ENCODE results near the gene PIK3CB. TPM values are rescaled to one million over a fixed set of nuclear protein-coding genes. Genes with fewer than 3 reads are reported as not detected.

PIK3CB gene
- polyA plus RNA-seq, 3 donors: 14.1 to 33.6 (median 20.4) TPM

GRCh38 chr3:138775254-138775595 is 59.5 kb downstream of the PIK3CB start:
- no peak overlapping the region for H3K4me2 ChIP-seq (replicated peaks; ENCODE audit: extremely low read depth, low read length, poor library complexity, severe bottlenecking)
- H2AFZ ChIP-seq (ENCODE audit: insufficient read depth, low read depth, low read length, poor library complexity, severe bottlenecking): no peak overlapping the region
- Mint-ChIP-seq H3K36me3 (peaks cover 19 to 32% of the 10 kb centered on the region in 2 donors), H3K27ac (peak overlapping the region in 6 of 7 donors; percentile 26 to 85 (median 70)), H3K27me3 (ENCODE audit: low read depth in 3 of 3) (peaks cover 0 to 2% (median 0%) of the 10 kb centered on the region in 3 donors), H3K4me3 (no peak overlapping the region), H3K9me3 (peaks cover 0 to 10% (median 0%) of the 10 kb centered on the region in 7 donors), H3K4me1 (peaks cover 18% of the 10 kb centered on the region)
- H4K20me1 ChIP-seq (ENCODE audit: insufficient read depth, low read length): peaks cover 48% of the 10 kb centered on the region
- intact Hi-C loops (cut with micrococcal nuclease): loop anchor here in 1 of 2 donors (5.0 kb wide), 1 partner anchor 57 kb away; the partner anchor contains the start of gene PIK3CB
- H3K79me2 ChIP-seq (ENCODE audit: insufficient read depth, low read length): peaks cover 97% of the 10 kb centered on the region
- H3K27ac ChIP-seq (ENCODE audit: low read depth in 1 of 2, low read length in 2 of 2): peak overlapping the region in 1 of 2 donors; percentile 80
- peaks cover 7 to 19% of the 10 kb centered on the region in 2 donors for H3K4me1 ChIP-seq (ENCODE audit: control insufficient read depth in 1 of 2, insufficient read depth in 2 of 2, low read length in 2 of 2)
- no peak for DNase-seq
- peaks cover 0 to 20% of the 10 kb centered on the region in 2 donors for H3K36me3 ChIP-seq (replicated peaks in 1 of 2; ENCODE audit: control insufficient read depth in 1 of 2, insufficient read depth in 2 of 2, low read length in 2 of 2)
- no peaks in the 10 kb centered on the region for H3K9me3 ChIP-seq (replicated peaks in 1 of 2; ENCODE audit: control insufficient read depth in 1 of 2, insufficient read depth in 1 of 2, low read length in 2 of 2)
- no peaks in the 10 kb centered on the region for H3K27me3 ChIP-seq (ENCODE audit: control insufficient read depth in 2 of 2, insufficient read depth in 2 of 2, low read length in 2 of 2)
- 50% methylated on average over 1 of the region's 4 CpGs for WGBS (ENCODE audit: insufficient coverage)
- TF ChIP-seq CTCF (IDR thresholded peaks at IDR 0.05): no peak
- no peak overlapping the region for H3K4me3 ChIP-seq (replicated peaks in 1 of 3; ENCODE audit: low read depth in 2 of 3, low read length in 3 of 3)
- peak overlapping the region; percentile 29 for H3K9ac ChIP-seq (ENCODE audit: insufficient read depth, low read length, poor library complexity, severe bottlenecking)

GRCh38 chr3:138774529-138775253 is 60.0 kb downstream of the PIK3CB start:
- H3K4me3 ChIP-seq (replicated peaks in 1 of 3; ENCODE audit: low read depth in 2 of 3, low read length in 3 of 3): no peak overlapping the region
- Mint-ChIP-seq H3K27ac (peak overlapping the region in 6 of 7 donors; percentile 26 to 83 (median 64)), H3K4me1 (peaks cover 18% of the 10 kb centered on the region), H3K4me3 (no peak overlapping the region), H3K36me3 (peaks cover 21 to 37% of the 10 kb centered on the region in 2 donors), H3K27me3 (ENCODE audit: low read depth in 3 of 3) (peaks cover 0 to 2% (median 0%) of the 10 kb centered on the region in 3 donors), H3K9me3 (peaks cover 0 to 14% (median 2%) of the 10 kb centered on the region in 7 donors)
- peaks cover 51% of the 10 kb centered on the region for H4K20me1 ChIP-seq (ENCODE audit: insufficient read depth, low read length)
- H3K36me3 ChIP-seq (replicated peaks in 1 of 2; ENCODE audit: control insufficient read depth in 1 of 2, insufficient read depth in 2 of 2, low read length in 2 of 2): peaks cover 5 to 24% of the 10 kb centered on the region in 2 donors
- H3K79me2 ChIP-seq (ENCODE audit: insufficient read depth, low read length): peaks cover 97% of the 10 kb centered on the region
- no peak overlapping the region for H2AFZ ChIP-seq (ENCODE audit: insufficient read depth, low read depth, low read length, poor library complexity, severe bottlenecking)
- peak; percentile 61 to 82 (median 72) for DNase-seq
- peak overlapping the region; percentile 29 for H3K9ac ChIP-seq (ENCODE audit: insufficient read depth, low read length, poor library complexity, severe bottlenecking)
- H3K4me1 ChIP-seq (ENCODE audit: control insufficient read depth in 1 of 2, insufficient read depth in 2 of 2, low read length in 2 of 2): peaks cover 7 to 19% of the 10 kb centered on the region in 2 donors
- H3K9me3 ChIP-seq (replicated peaks in 1 of 2; ENCODE audit: control insufficient read depth in 1 of 2, insufficient read depth in 1 of 2, low read length in 2 of 2): no peaks in the 10 kb centered on the region
- H3K27ac ChIP-seq (ENCODE audit: low read depth in 1 of 2, low read length in 2 of 2): peak overlapping the region in 1 of 2 donors; percentile 80
- intact Hi-C loops (cut with micrococcal nuclease): loop anchor here in 1 of 2 donors (5.0 kb wide), 1 partner anchor 58 kb away; the partner anchor contains the start of gene PIK3CB
- no peak overlapping the region for H3K4me2 ChIP-seq (replicated peaks; ENCODE audit: extremely low read depth, low read length, poor library complexity, severe bottlenecking)
- H3K27me3 ChIP-seq (ENCODE audit: control insufficient read depth in 2 of 2, insufficient read depth in 2 of 2, low read length in 2 of 2): no peaks in the 10 kb centered on the region
- no peak for TF ChIP-seq CTCF (IDR thresholded peaks at IDR 0.05)

All from CD14-positive monocyte (primary cell).